Brain microvascular endothelial cell (primary cell): ENCODE data around the gene AP2S1.
"Not testable (repeated sequence)": the region's sequence is repeated elsewhere in the genome, so short reads cannot be mapped to it uniquely, and the experiment has no call there.

Source experiments
- DNase-seq: peaks from one replicate; pipeline ENCODE4 v3.0.0-alpha.2; 2020
- H3K27ac ChIP-seq: fragments of 250-450 bp; sonication (Bioruptor Pico); 2 replicates; pipeline ENCODE4 v1.5.1; 2020; ENCODE audit warnings: mild to moderate bottlenecking, moderate library complexity
- H3K27me3 ChIP-seq: fragments of 250-450 bp; sonication (Bioruptor Pico); replicated peaks from 2 replicates; pipeline ENCODE4 v1.5.1; 2020; ENCODE audit warnings: mild to moderate bottlenecking
- H3K36me3 ChIP-seq: fragments of 250-450 bp; sonication (Bioruptor Pico); replicated peaks from 2 replicates; pipeline ENCODE4 v1.5.1; 2020; ENCODE audit warnings: mild to moderate bottlenecking
- H3K4me3 ChIP-seq: 2 replicates; pipeline ENCODE4 v1.5.1; 2011; ENCODE audit warnings: low read depth, mild to moderate bottlenecking, control low read depth, low read length, moderate library complexity
- CTCF ChIP-seq: IDR thresholded peaks from 2 replicates; pipeline ENCODE4 v1.5.1; 2011; ENCODE audit warnings: low read depth, mild to moderate bottlenecking, moderate library complexity, low read length, control low read depth, inconsistent platforms; ENCODE audit errors: missing control alignments
- in situ Hi-C: cut with HindIII; loops from 2 replicates; pipeline ENCODE4 v1.10.0; 2017; ENCODE audit warnings: low sequenced_read_pairs, low pct_ligation_motif_present

AP2S1 gene

DNA sequence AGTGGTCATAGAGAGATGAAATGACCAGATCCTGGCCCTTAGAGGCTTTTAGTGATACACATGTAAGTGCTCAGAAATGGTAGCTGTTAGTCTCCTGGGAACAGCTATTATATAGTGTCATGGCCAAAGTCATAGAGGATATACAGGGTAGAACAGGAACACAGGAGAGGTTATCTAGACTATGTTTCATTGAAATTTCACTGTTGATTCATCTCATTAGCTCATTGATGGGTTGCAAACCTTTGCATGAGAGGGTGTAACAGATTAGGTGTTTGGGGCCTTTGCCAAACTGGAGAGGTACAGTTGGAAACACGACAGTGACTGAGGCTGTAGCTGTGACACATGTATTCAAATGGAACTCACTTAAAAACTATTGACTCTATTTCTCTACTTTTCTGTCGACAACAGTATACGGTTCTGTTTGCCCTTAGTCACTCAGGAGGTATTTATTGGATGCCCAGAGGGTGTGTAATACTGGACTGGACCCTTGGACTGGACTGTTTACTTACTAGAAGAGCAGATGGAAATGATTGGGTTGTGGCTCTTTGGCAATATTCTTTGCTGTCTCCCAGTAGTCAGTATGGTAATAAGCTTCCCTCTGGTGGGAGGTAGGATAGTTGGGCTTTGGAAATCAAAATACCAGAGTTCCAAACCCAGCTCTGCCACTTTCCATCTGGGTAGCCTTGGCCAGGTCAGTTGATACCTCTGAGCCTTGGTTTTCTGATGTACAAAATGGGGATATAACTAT lies 40.0 kb upstream of the AP2S1 start:
- no peaks in the 10 kb centered on the region for H3K27me3 ChIP-seq
- H3K36me3 ChIP-seq: no peaks in the 10 kb centered on the region
- in situ Hi-C loops: no loop called here
- peak; percentile 64 for DNase-seq
- TF ChIP-seq CTCF: no peak
- no peak overlapping the region for H3K4me3 ChIP-seq
- H3K27ac ChIP-seq: peak overlapping the region; percentile 5

DNA sequence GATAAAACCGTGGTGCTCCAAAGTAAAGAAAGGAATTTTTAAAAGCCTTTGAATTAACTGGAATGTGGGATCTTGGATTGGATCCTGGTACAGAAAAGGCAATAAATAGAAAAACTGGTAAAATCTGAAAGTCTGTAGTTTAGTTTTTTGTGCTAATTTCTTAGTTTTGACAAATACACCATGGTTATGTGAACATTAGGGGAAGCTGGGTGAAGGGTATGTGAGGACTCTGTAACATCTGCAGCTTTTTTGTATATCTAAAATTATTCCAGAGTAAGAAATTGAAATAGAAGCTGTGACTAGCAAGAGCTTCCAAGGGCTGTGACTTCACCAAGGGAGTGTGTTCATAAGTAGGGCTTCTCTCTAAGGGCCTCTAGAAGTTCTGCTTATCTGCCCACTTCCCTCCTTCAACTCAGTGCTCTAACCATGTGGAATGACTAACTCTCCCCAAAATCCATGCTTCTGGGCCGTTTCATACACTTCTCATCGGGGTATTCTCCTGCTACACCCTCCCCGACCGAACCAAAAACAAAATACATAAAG lies 36.7 kb upstream of the AP2S1 start:
- Histone ChIP-seq H3K27ac (no peak overlapping the region), H3K36me3 (no peaks in the 10 kb centered on the region), H3K27me3 (no peaks in the 10 kb centered on the region), H3K4me3 (no peak overlapping the region)
- no peak for DNase-seq
- in situ Hi-C loops: no loop called here
- no peak for TF ChIP-seq CTCF

- peak overlapping the region; percentile 27 for H3K27ac ChIP-seq
- in situ Hi-C loops: no loop called here
- H3K4me3 ChIP-seq: no peak overlapping the region
- DNase-seq: no peak
- H3K36me3 ChIP-seq: no peaks in the 10 kb centered on the region
- no peak for TF ChIP-seq CTCF
- no peaks in the 10 kb centered on the region for H3K27me3 ChIP-seq
These were observed 36.0 kb upstream of the AP2S1 start for GRCh38 chr19:46886546-46887239.

DNA sequence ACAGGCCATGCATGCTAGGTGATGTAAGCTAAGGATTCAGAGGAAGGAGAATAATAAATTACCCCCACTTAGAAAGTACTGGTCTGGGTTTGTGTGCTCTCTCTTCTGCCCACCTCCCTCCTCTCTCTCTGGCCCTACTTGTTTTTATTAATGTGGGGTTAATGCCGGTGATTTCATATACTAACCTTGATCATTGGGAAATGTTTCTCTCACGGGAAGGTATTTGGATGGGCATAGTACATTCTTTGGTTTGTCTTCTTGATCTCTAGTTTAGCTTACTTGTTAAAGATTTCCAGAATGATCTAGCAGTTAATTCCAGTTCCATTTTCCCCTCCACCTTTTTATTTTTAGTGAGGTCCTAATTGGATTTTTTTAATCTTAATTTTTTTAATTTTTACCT lies 34.8 kb upstream of the AP2S1 start:
- in situ Hi-C loops: no loop called here
- H3K27ac ChIP-seq: no peak overlapping the region
- H3K36me3 ChIP-seq: no peaks in the 10 kb centered on the region
- no peaks in the 10 kb centered on the region for H3K27me3 ChIP-seq
- no peak for DNase-seq
- no peak overlapping the region for H3K4me3 ChIP-seq
- no peak for TF ChIP-seq CTCF

- in situ Hi-C loops, DNase-seq: not testable (repeated sequence)
These were observed 32.1 kb upstream of the AP2S1 start for GRCh38 chr19:46882751-46883150.

DNA sequence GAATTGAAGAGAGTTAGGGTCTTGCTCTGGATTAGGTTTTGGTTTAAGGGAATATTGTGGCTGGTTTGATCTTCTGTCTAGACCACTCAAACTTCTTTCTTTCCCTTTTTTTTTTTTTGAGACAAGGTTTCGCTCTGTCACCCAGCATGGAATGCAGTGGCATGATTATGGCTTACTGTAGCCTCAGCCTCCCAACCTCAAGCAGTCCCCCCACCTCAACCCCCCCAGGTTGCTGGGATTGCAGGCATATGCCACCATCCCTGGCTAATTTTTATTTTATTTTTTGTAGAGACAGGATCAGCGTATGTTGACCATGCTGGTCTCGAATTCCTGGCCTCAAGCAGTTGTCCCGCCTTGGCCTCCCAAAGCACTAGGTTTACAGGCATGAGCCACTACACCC lies 31.4 kb upstream of the AP2S1 start:
- DNase-seq: no peak
- in situ Hi-C loops: no loop called here
- Histone ChIP-seq H3K27ac (no peak overlapping the region), H3K36me3 (no peaks in the 10 kb centered on the region), H3K4me3 (no peak overlapping the region), H3K27me3 (no peaks in the 10 kb centered on the region)
- no peak for TF ChIP-seq CTCF

More at GRCh38 chr19:46882751-46883150, 32.1 kb upstream of the AP2S1 start:
- H3K4me3 ChIP-seq, H3K36me3 ChIP-seq, H3K27ac ChIP-seq, H3K27me3 ChIP-seq: not testable (repeated sequence)
